C1 segment of cervical spinal cord (tissue), 14 donors: ENCODE results near the gene RPS6KC1.
"Not testable (repeated sequence)": the region's sequence is repeated elsewhere in the genome, so short reads cannot be mapped to it uniquely, and the experiment has no call there.

Source experiments
- DNase-seq, 14 donors: peaks; one replicate each; lab custom pipeline; 2025; lab: John Stamatoyannopoulos, UW

The RPS6KC1 gene, protein sequence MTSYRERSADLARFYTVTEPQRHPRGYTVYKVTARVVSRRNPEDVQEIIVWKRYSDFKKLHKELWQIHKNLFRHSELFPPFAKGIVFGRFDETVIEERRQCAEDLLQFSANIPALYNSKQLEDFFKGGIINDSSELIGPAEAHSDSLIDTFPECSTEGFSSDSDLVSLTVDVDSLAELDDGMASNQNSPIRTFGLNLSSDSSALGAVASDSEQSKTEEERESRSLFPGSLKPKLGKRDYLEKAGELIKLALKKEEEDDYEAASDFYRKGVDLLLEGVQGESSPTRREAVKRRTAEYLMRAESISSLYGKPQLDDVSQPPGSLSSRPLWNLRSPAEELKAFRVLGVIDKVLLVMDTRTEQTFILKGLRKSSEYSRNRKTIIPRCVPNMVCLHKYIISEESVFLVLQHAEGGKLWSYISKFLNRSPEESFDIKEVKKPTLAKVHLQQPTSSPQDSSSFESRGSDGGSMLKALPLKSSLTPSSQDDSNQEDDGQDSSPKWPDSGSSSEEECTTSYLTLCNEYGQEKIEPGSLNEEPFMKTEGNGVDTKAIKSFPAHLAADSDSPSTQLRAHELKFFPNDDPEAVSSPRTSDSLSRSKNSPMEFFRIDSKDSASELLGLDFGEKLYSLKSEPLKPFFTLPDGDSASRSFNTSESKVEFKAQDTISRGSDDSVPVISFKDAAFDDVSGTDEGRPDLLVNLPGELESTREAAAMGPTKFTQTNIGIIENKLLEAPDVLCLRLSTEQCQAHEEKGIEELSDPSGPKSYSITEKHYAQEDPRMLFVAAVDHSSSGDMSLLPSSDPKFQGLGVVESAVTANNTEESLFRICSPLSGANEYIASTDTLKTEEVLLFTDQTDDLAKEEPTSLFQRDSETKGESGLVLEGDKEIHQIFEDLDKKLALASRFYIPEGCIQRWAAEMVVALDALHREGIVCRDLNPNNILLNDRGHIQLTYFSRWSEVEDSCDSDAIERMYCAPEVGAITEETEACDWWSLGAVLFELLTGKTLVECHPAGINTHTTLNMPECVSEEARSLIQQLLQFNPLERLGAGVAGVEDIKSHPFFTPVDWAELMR

DNA sequence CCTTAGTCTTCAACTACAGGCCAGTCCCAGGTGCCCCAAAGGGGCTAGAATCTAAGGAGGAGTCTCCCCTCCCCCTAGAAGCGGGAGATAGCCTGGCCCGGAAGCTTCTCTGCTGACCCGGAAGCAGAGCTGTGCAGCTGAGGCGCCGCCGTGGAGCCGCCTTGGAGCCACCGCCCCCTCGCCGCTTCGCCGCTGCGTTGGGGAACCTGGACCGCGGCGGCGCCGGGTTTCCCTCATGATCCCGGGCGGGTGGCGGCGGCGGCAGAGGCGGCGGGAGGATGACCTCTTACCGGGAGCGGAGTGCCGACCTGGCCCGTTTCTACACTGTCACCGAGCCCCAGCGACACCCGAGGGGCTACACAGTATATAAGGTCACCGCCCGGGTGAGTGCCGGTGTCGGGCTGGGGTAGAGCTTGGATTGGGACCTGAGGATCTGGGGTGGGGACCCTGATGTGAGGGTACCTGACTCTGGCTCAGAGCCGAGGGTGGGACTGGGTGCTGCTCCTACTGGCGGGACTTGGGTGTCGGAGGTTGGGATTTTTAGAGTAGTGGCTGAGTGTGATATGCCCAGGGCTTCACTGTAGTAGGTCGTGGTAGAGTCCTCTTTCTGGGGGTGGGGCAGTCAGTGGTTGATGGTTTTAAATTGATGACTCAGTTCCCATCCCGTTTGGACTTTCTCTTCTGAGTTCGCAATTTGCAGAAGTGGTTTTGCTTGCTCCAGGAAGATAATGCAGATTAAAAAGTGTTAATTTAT is at the start of gene RPS6KC1:
RPS6KC1 (plus strand) TSS at position 115 of the 754 bp plus-strand sequence; CDS start at position 279, 164 bp downstream.
- peak in 13 of 14 donors; percentile 21 to 83 (median 74) for DNase-seq

DNA sequence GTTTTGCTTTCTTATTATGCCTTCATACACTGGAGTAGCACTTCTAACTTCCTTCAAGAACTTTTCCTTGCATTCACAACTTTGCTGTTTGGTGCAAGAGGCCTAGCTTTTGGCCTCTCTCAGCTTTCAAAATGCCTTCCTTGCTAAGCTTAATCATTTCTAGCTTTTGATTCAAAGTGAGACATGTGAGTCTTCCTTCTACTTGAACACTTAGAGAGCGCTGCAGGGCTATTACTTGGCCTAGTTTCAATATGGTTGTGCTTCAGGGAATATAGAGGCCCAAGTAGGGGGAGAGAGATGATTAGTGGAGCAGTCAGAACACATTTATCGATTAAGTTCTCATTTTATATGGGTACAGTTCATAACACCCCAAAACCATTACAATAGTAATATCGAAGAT is 47.8 kb upstream of the RPS6KC1 start:
- DNase-seq, result no peak

DNA sequence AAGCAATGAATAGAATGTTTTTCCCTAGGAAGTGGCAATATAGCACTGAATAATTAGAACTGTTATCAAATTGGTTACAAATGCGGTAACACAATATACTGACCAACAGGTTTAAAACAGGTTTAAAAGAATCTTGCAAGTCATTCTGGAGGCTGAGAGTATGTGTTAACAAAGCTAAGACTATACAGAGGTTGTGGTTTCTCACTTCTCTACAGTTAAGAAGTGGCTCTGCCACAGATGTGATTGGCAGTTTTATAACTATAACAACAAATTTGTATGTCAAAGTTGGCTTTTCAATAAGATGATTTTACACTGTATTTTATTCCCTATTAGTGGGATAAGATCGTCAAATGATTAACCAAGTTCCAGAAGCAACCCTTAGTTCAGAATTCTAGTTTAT is 42.5 kb upstream of the RPS6KC1 start:
- no peak for DNase-seq

DNA sequence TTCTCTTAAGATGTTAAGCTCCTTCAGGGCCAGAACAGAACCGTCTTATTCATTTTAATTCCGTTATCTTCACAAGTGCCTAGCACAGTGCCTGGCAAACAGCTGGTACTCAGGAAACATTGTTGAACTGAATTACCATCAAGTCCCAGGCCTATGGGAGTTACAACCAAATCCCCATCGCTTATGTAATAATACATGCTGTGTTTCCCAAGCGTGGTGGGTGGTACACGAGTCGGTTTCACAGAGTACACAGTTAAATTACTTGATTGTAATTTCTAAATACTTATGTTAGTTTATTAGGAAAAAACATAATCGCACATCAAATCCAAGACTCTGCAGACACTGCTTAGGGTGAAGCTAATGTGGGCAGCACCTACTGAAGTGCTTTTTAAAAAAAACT is 36.4 kb upstream of the RPS6KC1 start:
- DNase-seq, result peak in 1 of 14 donors; percentile 11

DNA sequence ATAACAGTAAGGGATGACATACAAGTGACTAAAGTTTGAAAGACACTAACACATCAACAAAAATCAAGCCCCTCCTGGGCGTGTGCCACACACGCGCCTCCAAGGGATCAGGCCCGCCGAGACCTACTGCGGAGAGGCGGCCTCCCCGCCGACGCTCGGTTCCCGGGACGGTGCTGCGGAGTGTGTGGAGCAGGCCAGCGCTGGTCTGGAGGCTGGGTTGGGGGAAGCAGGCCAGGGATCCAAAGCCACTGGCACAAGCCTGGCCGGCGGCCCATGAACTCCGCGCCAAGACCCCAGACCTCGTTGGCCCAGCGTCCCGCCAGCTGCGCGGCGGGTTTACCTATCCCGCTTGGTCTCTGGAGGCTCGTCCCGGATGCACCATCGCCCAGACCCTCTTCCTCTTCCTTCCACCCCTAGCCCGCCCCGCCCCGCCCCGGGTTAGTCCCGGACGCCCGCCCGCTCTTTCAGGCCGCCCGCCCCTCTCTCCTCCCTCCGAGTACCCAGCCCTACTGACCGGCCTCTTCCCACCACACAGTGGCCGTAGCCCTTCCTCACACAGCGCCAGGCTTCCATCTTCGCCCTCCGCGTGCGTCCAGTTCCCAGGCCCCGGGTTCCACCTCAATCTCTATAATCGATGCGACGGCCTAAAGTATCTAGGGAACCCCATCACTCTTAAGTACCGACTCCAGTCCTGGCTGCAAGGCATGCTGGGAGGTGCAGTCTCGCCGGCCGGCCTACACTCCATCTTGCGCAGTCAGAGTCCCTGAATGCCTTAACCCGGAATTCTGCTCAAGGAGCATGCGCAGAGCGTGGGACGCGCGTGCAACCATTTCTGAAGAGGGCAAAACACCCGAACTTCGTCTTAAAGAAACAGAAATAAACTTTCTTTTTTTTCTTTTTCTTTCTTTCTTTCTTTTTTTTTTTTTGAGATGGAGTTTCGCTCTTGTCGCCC is 35.7 kb upstream of the RPS6KC1 start, which contains the start of gene ANGEL2:
ANGEL2 (minus strand) TSS at position 769 of the 952 bp plus-strand sequence; CDS start at position 573, 196 bp downstream.
- peak; percentile 53 to 96 (median 95) for DNase-seq

DNA sequence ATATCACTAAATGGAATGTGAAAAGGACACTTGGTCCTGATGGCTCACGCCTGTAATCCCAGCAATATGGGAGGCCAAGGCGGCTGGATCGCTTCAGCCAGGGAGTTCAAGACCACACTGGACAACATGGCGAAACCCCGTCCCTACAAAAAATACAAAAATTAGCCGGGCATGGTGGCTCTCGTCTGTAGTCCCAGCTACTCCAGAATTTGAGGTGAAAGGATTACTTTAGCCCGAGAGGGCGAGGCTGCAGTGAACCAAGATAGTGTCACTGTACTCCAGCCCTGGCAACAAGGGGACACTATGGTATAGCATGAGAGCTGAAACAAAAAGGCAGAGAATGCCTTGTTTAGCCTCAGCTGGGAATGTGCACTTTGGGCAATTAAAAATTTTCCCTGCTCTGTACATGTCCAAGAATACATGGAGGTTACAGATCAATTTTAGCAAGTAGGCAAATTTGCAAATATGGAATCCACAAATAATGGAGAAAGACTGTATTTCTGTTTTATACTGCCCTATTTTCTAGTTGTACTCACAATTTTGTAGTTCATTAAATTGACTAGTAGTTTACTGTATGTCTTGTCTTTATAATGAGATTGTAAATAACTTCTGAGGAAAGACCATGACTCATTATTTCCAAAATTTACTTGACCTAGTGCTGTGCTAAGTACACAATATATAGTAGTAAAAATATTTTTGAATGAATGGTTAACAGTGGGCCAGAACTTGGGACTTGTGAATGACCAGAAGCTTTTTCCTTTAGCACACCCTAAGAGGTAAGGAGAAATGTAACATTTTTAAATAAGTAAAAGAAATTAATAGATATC is 33.4 kb upstream of the RPS6KC1 start:
- no peak for DNase-seq

DNA sequence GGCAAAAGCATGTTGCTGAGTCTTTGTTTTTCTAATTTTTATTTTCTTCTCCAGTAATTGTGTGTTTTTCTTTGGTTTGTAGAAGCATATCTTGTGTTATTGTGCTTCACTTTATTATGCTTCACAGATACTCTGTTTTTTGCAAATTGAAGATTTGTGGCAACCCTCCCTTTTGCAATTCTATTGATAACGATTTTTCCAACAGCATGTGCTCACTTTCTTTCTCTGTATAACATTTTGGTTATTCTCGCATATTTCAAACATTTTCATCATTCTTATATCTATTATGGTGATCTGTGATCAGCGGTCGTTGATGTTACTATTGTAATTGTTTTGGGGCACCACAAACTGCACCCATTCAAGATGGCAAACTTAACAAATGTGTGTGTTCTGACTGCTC is 31.6 kb upstream of the RPS6KC1 start:
- DNase-seq, result no peak

DNA sequence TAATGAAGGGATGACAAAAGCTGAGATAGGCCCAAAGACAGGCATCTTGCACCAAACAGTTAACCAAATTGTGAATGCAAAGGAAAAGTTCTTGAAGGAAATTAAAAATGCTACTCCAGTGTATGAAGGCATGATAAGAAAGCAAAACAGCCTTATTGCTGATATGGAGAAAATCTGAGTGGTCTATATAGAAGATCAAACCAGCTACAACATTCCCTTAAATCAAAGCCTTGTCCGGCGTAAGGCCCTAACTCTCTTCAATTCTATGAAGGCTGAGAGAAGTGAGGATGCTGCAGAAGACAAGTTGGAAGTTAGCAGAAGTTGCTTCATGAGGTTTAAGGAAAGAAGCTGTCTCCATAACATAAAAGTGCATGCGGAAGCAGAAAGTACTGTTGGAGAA is 31.0 kb upstream of the RPS6KC1 start:
- no peak for DNase-seq

DNA sequence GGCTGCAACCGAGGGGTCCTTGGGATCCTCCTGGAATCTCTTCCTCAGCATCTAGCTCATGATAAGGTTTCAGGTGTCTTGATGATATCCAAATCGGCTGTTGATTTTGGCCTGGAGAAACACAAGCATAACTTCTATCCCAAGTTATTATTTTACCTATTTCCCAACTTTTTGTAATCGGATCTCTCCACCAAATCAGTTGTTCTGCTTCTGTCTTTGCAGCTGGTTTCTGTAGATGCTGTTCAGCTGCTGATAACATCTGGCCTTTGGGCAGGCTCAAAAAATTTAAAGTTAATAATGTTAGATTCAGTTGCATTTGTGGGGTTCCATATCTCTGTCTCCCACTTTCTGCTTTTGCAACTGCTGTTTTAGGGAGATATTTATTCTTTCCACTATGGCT is 24.0 kb upstream of the RPS6KC1 start:
- not testable (repeated sequence) for DNase-seq

DNA sequence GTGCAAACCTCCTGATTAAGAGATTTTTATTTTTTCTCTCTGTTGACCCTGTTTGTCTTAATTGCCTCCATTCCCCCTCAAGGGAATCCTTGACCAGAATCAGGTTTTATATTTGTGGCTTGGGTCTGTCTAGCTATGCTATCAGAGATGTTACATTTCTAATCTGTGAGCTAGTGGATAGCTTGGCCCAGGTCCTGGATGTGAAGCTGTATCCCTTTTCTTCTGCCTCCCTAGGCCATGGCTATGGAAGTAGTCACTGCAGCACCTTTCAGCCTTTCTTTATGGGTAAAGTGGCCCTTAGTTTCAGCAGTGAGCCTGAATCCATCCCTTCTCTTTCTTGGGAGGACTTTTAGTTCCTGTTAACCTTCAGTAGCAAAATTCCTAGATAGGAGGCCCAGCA is 18.4 kb upstream of the RPS6KC1 start:
- no peak for DNase-seq

DNA sequence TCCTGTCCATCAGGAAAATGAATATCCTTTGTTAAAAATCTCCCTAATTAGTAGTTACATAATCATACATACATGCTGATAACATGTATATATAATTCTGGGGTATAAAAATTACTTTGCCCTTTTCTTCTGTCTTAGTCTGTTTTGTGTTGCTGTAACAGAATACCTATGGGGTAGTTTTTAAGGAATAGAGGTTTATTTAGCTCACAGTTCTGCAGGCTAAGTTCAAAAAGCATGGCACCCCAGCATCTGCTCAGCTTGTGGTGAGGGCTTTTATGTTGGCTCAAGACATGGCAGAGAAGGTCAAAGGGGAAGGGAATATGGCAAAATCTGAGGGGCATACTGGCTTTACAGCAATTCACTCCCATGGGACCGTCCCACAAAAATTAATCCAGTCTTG is 16.3 kb upstream of the RPS6KC1 start:
- no peak for DNase-seq

DNA sequence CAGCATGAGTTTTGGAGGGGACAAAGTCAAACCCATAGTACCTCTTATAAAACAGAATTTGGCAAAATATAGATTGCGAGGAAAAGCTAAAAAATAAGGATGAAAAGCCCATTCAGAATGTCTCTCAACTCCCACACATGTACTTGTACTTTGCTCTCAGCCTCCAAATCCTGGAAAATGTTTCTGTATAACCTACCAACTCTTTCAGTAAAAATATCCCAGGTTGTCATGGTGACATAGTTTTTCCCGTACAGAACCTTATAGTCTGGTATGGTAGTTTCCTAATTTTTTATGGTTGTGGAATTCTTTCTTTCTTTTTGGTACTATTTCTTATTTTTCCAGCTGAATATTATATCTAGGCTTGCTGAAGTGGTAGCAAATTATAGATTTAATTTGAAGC is 15.5 kb upstream of the RPS6KC1 start:
- DNase-seq, result no peak

DNA sequence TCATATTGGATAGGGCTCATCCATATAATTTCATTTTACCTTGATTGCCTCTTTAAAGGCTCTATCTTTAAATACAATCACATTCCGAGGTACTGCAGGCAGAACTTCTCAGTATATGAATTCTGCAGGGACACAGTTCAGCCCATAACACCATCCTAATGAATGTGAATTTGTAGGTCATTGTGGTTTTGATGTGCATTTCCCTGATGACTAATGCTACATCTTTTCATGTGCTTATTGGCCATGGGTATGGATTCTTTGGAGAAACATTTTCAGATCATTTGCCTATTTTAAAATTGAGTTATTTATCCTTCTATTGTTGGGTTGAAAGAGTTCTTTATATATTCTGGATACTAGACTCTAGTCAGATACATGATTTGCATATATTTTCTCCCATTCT is 9.6 kb upstream of the RPS6KC1 start:
- DNase-seq, result no peak

DNA sequence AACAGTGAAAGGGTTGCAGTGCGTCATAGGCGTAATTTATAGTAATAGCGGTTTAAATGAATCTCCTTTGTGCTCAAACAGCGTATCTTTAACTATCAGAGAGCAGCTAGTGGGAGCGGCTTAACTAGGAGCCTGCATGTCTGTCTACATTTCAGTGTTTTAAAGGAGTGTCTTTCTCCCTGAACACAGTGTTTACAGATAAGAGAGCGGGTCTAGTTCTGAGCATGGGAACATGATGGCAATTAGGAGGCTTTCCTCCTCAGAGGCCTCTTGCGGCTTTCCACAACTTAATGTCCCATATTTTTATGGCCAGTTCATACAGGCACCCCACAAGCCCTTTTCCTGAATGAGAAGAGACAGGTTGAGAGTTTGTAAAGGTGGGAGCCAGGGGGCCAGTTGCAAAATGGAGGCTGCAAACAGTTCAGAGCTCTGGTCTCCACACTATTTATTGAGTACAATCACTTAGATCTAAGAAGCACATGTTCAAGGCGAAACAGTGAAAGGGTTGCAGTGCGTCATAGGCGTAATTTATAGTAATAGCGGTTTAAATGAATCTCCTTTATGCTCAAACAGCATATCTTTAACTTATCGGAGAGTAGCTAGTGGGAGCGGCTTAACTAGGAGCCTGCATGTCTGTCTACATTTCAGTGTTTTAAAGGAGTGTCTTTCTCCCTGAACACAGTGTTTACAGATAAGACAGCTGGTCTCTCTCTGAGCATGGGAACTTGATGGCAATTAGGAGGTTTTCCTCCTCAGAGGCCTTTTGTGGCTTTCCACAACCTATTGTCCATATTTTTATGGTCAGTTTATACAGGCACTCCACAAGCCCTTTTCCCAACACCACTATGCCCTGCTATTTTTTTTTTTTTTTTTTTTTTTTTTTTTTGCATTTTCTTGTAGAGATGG is 5.5 kb upstream of the RPS6KC1 start:
- not testable (repeated sequence) for DNase-seq

DNA sequence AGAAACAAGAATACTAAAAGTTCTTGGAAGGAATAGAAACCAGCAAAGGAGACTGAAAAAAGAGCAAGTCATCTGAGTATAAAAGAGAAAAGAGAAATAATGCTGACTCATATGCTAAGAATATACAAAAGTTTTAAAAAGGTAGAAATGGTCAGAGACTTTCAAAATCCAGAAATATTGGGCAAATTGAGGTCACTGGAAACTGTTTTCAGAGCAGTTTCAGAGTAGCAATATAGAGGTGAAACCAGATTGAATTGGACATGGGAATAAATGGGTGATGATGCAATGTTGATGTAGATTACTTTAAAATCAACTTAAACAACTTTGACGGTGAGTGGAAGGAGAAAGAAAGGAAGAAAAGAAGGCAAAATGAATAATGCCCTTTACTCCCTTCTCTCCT is 1.8 kb upstream of the RPS6KC1 start:
- no peak for DNase-seq

DNA sequence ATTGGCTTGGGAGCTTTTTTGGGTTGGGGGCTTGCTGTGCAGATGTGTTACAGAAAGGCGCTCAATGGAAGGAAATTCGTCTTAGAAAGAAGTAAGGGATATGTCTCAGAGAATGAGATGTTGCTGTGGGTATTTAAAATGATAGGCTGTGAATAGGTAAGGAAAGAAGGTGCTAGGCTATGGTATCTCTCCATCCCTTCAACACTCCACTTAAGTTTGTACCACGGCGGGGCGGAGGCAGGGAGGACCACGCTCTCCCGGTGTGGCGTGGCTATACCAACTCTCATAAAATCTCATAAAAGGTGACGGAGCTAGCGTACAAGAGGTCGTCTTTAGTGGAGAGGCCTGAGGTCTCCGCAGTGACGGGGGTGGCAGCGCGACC is 305 bp upstream of the RPS6KC1 start:
- DNase-seq, result no peak

DNA sequence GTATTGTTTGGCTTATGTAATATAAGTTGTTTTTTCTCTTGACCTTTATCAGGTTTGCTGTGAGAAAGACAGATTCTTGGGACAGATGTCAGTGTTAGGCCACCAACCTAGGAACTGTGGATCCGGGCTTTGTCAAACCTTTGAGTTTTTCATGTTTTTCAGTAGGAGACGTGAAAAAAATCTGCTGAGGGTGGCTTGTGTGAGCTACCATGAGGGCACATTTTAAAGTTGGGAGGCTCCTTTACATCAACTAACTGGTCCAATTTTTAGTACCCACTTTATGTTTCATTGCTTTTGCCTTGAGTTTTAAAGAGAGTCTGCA is 801 bp downstream of the RPS6KC1 start:
- no peak for DNase-seq

DNA sequence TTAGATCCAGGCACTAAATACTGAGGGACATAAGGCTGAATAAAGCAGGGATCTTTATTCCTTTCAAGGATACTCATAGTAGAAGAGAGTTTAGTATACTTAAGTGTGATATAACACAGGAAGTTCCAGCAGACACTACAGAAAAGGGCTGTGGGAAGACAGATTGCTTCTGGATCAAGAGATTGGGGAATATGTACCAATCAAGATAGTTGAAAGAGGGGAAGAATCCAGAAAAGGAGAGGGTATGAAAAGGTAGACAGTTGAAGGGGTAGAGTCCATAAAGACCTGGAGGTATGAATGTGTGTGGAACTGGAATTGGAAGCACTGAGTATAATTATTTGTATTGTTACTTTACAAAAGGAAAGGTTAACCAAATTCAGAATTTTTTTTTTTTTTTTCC is 2.4 kb downstream of the RPS6KC1 start:
- no peak for DNase-seq

DNA sequence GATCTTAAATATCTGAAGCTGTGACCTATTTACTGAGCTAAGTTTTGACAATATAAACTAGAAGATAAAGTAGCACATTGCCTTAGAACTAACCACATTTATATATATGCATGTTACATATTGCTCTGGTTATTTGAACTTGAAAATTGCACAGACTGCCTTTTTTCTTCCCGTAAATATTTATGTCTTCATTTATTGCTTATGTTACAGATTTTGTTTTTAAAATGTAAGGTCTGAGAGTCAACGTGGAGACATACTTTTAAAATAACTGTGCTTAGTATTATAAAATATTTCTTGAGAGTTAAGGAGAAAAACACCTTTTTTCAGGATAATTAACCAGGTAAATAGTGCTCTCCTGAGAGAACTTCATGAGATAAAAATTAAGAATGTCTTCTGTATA is 3.1 kb downstream of the RPS6KC1 start:
- DNase-seq, result no peak
